Measurements from ENCODE around the gene RAD50.

Gene RAD50

DNA sequence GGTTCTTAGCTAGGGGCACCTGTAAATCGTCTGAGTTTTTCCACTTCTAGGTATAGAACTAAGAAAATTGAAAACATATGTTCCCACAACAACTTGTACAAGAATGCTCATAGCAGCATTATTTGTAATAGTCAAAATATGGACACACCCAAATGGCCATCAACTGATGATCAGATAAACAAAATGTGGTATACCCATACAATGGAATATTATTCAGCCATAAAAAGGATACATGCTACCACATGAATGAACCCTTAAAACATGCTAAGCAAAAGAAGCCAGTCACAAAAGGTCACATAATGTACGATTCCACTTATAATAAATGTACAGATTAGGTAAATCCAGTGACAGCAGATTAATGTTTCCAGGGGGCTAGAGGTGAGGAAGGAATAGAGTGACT, 55.2 kb downstream of the RAD50 start:
- H3K9ac ChIP-seq (ENCODE audit: low read depth, low read length, poor library complexity) = no peak overlapping the region
- no peak overlapping the region for H2AFZ ChIP-seq (ENCODE audit: low read length)
- H3K4me1 ChIP-seq (ENCODE audit: control insufficient read depth in 2 of 2, insufficient read depth in 1 of 2, low read depth in 1 of 2, low read length in 2 of 2) = no peaks in the 10 kb centered on the region
- no peak overlapping the region for H3K4me3 ChIP-seq (ENCODE audit: low read length in 2 of 2)
- no peak overlapping the region for H3K14ac ChIP-seq (ENCODE audit: low read length)
- H3K4ac ChIP-seq (ENCODE audit: low read length) = no peak overlapping the region
- no peak for DNase-seq (ENCODE audit: low spot score)
- H3K4me2 ChIP-seq (ENCODE audit: insufficient read depth, low read length, poor library complexity, severe bottlenecking) = no peak overlapping the region
- WGBS, 2 donors (ENCODE audit: extremely low coverage in 2 of 2, insufficient read length in 2 of 2, insufficient replicate concordance in 1 of 2) = no CpG with 5 or more reads among the region's 2 CpGs
- no peak overlapping the region for H2BK120ac ChIP-seq (ENCODE audit: low read depth, low read length)
- H4K8ac ChIP-seq (ENCODE audit: low read depth, low read length) = no peak overlapping the region
- H3K27ac ChIP-seq (replicated peaks; ENCODE audit: low read length) = no peak overlapping the region
- peaks cover 9 to 21% of the 10 kb centered on the region in 2 donors for H3K36me3 ChIP-seq (replicated peaks in 1 of 2; ENCODE audit: control insufficient read depth in 2 of 2, insufficient read depth in 2 of 2, low read length in 2 of 2)
- H4K91ac ChIP-seq (ENCODE audit: low read depth, low read length, poor library complexity) = no peak overlapping the region
- H2BK5ac ChIP-seq (ENCODE audit: low read length) = no peak overlapping the region
- H3K9me3 ChIP-seq (replicated peaks in 1 of 2; ENCODE audit: control insufficient read depth in 2 of 2, insufficient read depth in 1 of 2, low read depth in 1 of 2, low read length in 2 of 2) = peaks cover 0 to 5% of the 10 kb centered on the region in 2 donors
- H2BK12ac ChIP-seq (ENCODE audit: low read length) = no peak overlapping the region
- no peaks in the 10 kb centered on the region for H3K27me3 ChIP-seq (ENCODE audit: control insufficient read depth in 3 of 3, insufficient read depth in 3 of 3, low read depth in 1 of 3, low read length in 3 of 3)
- no peak overlapping the region for H2BK15ac ChIP-seq (ENCODE audit: low read length)
- H3K18ac ChIP-seq (ENCODE audit: low read length) = no peak overlapping the region
- no peak overlapping the region for H3K23ac ChIP-seq (ENCODE audit: low read depth, low read length, poor library complexity)
- no peak overlapping the region for H2AK5ac ChIP-seq (ENCODE audit: low read depth, low read length)
- H3K79me1 ChIP-seq (ENCODE audit: low read depth, low read length) = no peaks in the 10 kb centered on the region

DNA sequence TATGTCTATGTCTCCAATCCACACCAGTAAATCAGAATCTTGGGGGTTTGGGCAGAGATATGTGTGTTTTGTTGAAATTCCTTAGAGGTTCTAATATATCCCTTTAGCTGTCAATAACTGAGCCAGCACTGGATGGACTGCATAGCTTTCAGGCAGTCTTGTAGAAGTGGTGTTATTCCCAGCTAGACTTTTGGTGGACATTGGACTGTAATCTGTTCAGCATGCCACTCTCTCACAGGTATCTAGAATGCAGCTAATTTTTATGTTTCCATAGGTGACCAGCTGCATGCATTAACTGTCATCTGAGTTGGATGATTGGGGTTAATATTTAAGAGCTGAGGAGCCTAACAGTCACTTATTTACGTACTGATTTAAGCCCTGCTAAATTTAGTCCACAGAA, 56.1 kb downstream of the RAD50 start:
- no peak overlapping the region for H2AK5ac ChIP-seq (ENCODE audit: low read depth, low read length)
- no peak overlapping the region for H4K8ac ChIP-seq (ENCODE audit: low read depth, low read length)
- no peaks in the 10 kb centered on the region for H3K27me3 ChIP-seq (ENCODE audit: control insufficient read depth in 3 of 3, insufficient read depth in 3 of 3, low read depth in 1 of 3, low read length in 3 of 3)
- no peak overlapping the region for H2BK120ac ChIP-seq (ENCODE audit: low read depth, low read length)
- H3K4ac ChIP-seq (ENCODE audit: low read length) = no peak overlapping the region
- H3K79me1 ChIP-seq (ENCODE audit: low read depth, low read length) = no peaks in the 10 kb centered on the region
- H3K18ac ChIP-seq (ENCODE audit: low read length) = no peak overlapping the region
- no peak overlapping the region for H3K9ac ChIP-seq (ENCODE audit: low read depth, low read length, poor library complexity)
- WGBS, 2 donors (ENCODE audit: extremely low coverage in 2 of 2, insufficient read length in 2 of 2, insufficient replicate concordance in 1 of 2) = no CpG with 5 or more reads among the region's 1 CpG
- no peak overlapping the region for H3K4me3 ChIP-seq (ENCODE audit: low read length in 2 of 2)
- H2AFZ ChIP-seq (ENCODE audit: low read length) = no peak overlapping the region
- no peak overlapping the region for H4K91ac ChIP-seq (ENCODE audit: low read depth, low read length, poor library complexity)
- no peaks in the 10 kb centered on the region for H3K4me1 ChIP-seq (ENCODE audit: control insufficient read depth in 2 of 2, insufficient read depth in 1 of 2, low read depth in 1 of 2, low read length in 2 of 2)
- H3K4me2 ChIP-seq (ENCODE audit: insufficient read depth, low read length, poor library complexity, severe bottlenecking) = no peak overlapping the region
- no peak overlapping the region for H3K23ac ChIP-seq (ENCODE audit: low read depth, low read length, poor library complexity)
- no peak overlapping the region for H2BK5ac ChIP-seq (ENCODE audit: low read length)
- no peak for DNase-seq (ENCODE audit: low spot score)
- H2BK15ac ChIP-seq (ENCODE audit: low read length) = no peak overlapping the region
- H3K36me3 ChIP-seq (replicated peaks in 1 of 2; ENCODE audit: control insufficient read depth in 2 of 2, insufficient read depth in 2 of 2, low read length in 2 of 2) = peaks cover 9 to 18% of the 10 kb centered on the region in 2 donors
- no peak overlapping the region for H3K14ac ChIP-seq (ENCODE audit: low read length)
- H2BK12ac ChIP-seq (ENCODE audit: low read length) = no peak overlapping the region
- no peak overlapping the region for H3K27ac ChIP-seq (replicated peaks; ENCODE audit: low read length)
- H3K9me3 ChIP-seq (replicated peaks in 1 of 2; ENCODE audit: control insufficient read depth in 2 of 2, insufficient read depth in 1 of 2, low read depth in 1 of 2, low read length in 2 of 2) = peaks cover 0 to 5% of the 10 kb centered on the region in 2 donors

GRCh38 chr5:132621699-132622098, 64.9 kb downstream of the RAD50 start:
- Histone ChIP-seq H2BK120ac (ENCODE audit: low read depth, low read length) (no peak overlapping the region), H3K4me1 (ENCODE audit: control insufficient read depth in 2 of 2, insufficient read depth in 1 of 2, low read depth in 1 of 2, low read length in 2 of 2) (no peaks in the 10 kb centered on the region), H3K4ac (ENCODE audit: low read length) (no peak overlapping the region), H3K79me1 (ENCODE audit: low read depth, low read length) (no peaks in the 10 kb centered on the region), H3K9ac (ENCODE audit: low read depth, low read length, poor library complexity) (no peak overlapping the region), H3K18ac (ENCODE audit: low read length) (no peak overlapping the region), H2BK12ac (ENCODE audit: low read length) (no peak overlapping the region), H3K36me3 (replicated peaks in 1 of 2; ENCODE audit: control insufficient read depth in 2 of 2, insufficient read depth in 2 of 2, low read length in 2 of 2) (peaks cover 0 to 9% of the 10 kb centered on the region in 2 donors), H3K23ac (ENCODE audit: low read depth, low read length, poor library complexity) (no peak overlapping the region), H3K14ac (ENCODE audit: low read length) (no peak overlapping the region), H3K9me3 (replicated peaks in 1 of 2; ENCODE audit: control insufficient read depth in 2 of 2, insufficient read depth in 1 of 2, low read depth in 1 of 2, low read length in 2 of 2) (no peaks in the 10 kb centered on the region), H3K27me3 (ENCODE audit: control insufficient read depth in 3 of 3, insufficient read depth in 3 of 3, low read depth in 1 of 3, low read length in 3 of 3) (no peaks in the 10 kb centered on the region), H3K4me2 (ENCODE audit: insufficient read depth, low read length, poor library complexity, severe bottlenecking) (no peak overlapping the region), H2BK15ac (ENCODE audit: low read length) (no peak overlapping the region), H2BK5ac (ENCODE audit: low read length) (no peak overlapping the region), H4K91ac (ENCODE audit: low read depth, low read length, poor library complexity) (no peak overlapping the region), H3K4me3 (ENCODE audit: low read length in 2 of 2) (no peak overlapping the region), H3K27ac (replicated peaks; ENCODE audit: low read length) (no peak overlapping the region), H2AK5ac (ENCODE audit: low read depth, low read length) (no peak overlapping the region), H2AFZ (ENCODE audit: low read length) (no peak overlapping the region), H4K8ac (ENCODE audit: low read depth, low read length) (no peak overlapping the region)
- no peak for DNase-seq (ENCODE audit: low spot score)

DNA sequence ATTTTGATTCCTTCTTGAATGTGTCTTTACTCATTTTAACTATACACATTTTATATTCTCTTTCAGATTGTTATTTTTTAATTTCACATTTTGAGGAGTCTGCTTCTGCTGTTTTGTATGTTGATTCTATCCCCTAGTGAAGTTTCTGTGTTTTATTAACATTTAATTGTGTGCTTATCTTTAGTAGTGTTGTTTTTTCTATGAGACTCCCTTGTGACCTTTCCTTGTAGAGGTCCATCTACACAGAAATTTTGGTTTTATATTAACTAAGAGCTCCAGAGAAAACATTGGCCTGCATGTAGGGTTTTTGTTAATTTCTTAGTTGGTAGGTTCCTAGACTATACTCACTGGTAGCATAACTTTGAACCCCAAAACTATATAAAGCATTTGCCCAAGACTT, 65.8 kb downstream of the RAD50 start:
- no peak overlapping the region for H3K4me3 ChIP-seq (ENCODE audit: low read length in 2 of 2)
- H3K18ac ChIP-seq (ENCODE audit: low read length) = no peak overlapping the region
- H2BK5ac ChIP-seq (ENCODE audit: low read length) = no peak overlapping the region
- peaks cover 0 to 9% of the 10 kb centered on the region in 2 donors for H3K36me3 ChIP-seq (replicated peaks in 1 of 2; ENCODE audit: control insufficient read depth in 2 of 2, insufficient read depth in 2 of 2, low read length in 2 of 2)
- no peak overlapping the region for H3K23ac ChIP-seq (ENCODE audit: low read depth, low read length, poor library complexity)
- H3K79me1 ChIP-seq (ENCODE audit: low read depth, low read length) = no peaks in the 10 kb centered on the region
- H3K14ac ChIP-seq (ENCODE audit: low read length) = no peak overlapping the region
- DNase-seq (ENCODE audit: low spot score) = no peak
- H3K9ac ChIP-seq (ENCODE audit: low read depth, low read length, poor library complexity) = no peak overlapping the region
- H3K4me2 ChIP-seq (ENCODE audit: insufficient read depth, low read length, poor library complexity, severe bottlenecking) = no peak overlapping the region
- no peaks in the 10 kb centered on the region for H3K4me1 ChIP-seq (ENCODE audit: control insufficient read depth in 2 of 2, insufficient read depth in 1 of 2, low read depth in 1 of 2, low read length in 2 of 2)
- H2AFZ ChIP-seq (ENCODE audit: low read length) = no peak overlapping the region
- H3K27me3 ChIP-seq (ENCODE audit: control insufficient read depth in 3 of 3, insufficient read depth in 3 of 3, low read depth in 1 of 3, low read length in 3 of 3) = no peaks in the 10 kb centered on the region
- no peak overlapping the region for H2BK12ac ChIP-seq (ENCODE audit: low read length)
- no peaks in the 10 kb centered on the region for H3K9me3 ChIP-seq (replicated peaks in 1 of 2; ENCODE audit: control insufficient read depth in 2 of 2, insufficient read depth in 1 of 2, low read depth in 1 of 2, low read length in 2 of 2)
- H4K8ac ChIP-seq (ENCODE audit: low read depth, low read length) = no peak overlapping the region
- H2BK15ac ChIP-seq (ENCODE audit: low read length) = no peak overlapping the region
- no peak overlapping the region for H4K91ac ChIP-seq (ENCODE audit: low read depth, low read length, poor library complexity)
- no peak overlapping the region for H2BK120ac ChIP-seq (ENCODE audit: low read depth, low read length)
- no peak overlapping the region for H3K4ac ChIP-seq (ENCODE audit: low read length)
- no peak overlapping the region for H3K27ac ChIP-seq (replicated peaks; ENCODE audit: low read length)
- H2AK5ac ChIP-seq (ENCODE audit: low read depth, low read length) = no peak overlapping the region
